T47D (cell line): ENCODE results near the gene TMEM179.

Experiments
- DNase-seq, 2 experiments: peaks; one replicate each; pipeline versions ENCODE4 v3.0.0 to v3.0.0-alpha.2; 2011 to 2012; ENCODE audit warnings: low read depth in 1 of 2, low spot score in 1 of 2
- JUND ChIP-seq: IDR thresholded peaks from 2 replicates; pipeline ENCODE4 v1.6.1; 2012; ENCODE audit warnings: low read depth
- in situ Hi-C: cut with HindIII; loops from 2 replicates; pipeline ENCODE4 v1.10.0; 2016; ENCODE audit warnings: low sequenced_read_pairs, low pct_unique_long_range_greater_than_20kb

TMEM179 gene

GRCh38 chr14:104594310-104595046 lies 10.1 kb downstream of the TMEM179 start:
- TF ChIP-seq JUND: no peak
- in situ Hi-C loops: no loop called here
- no peak for DNase-seq

DNA sequence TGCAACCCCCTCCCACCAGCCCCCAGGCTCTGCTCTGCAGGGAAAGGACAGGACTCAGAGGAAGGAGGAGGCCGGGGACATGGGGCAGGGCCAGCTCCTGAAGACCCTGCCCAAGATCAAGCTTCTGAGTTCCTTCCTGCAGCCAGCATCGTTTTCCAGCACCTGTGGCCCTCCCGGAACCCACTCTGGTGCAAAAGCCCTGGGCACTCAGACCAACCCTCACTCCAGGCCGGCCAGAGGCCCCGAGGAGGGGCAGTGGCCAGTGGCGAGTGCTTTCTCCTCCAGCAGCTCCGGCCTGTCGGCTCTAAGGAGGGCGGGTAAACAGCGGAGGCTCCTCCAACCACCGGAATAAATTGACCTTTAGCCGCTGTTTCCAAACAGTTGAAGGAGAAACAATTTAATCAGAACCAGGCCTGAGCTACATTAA lies 10.8 kb downstream of the TMEM179 start:
- no peak for TF ChIP-seq JUND
- in situ Hi-C loops: no loop called here
- no peak for DNase-seq

DNA sequence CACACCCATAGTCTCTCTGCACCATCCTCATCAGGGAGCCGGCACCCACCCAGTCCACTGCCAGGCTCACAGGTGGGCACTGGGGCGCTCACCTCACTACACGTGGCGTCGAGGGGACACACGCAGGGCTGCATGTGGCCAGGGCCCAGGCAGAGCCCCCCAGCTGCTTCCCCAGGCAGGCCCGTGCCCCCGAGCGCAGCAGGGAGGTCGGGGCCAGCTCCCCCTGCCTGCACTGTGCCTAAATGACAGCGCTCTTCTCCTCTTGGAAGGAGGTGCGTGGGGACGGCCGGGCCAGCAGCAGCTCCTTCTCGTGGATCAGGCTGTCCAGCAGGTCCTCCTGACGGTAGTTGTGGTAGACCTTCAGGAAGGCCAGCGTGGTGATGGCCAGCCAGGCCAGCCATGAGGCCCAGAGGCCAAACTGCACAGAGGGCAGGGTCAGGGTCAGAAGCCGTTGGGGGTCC lies 11.3 kb downstream of the TMEM179 start:
- TF ChIP-seq JUND: no peak
- in situ Hi-C loops: no loop called here
- no peak for DNase-seq

- in situ Hi-C loops: no loop called here
- TF ChIP-seq JUND: no peak
- no peak for DNase-seq
Observed at GRCh38 chr14:104592785-104593184, 11.8 kb downstream of the TMEM179 start.

DNA sequence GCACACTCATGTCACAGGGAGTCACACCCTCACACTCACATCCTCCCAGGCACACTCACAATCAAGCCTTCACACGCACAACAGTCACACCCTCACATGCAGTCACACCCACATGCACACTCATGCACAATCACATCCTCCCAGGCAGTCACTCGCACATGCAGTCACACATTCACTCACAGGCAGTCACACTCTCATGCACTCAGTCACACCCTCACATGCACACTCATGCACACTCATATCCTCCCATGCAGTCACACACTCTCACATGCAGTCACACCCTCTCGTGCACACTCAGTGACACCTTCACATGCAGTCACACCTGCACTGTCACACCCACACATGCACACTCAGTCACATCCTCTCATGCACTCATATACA lies 12.3 kb downstream of the TMEM179 start:
- TF ChIP-seq JUND: no peak
- in situ Hi-C loops: no loop called here
- DNase-seq: no peak

- no peak for TF ChIP-seq JUND
- no peak for DNase-seq
- in situ Hi-C loops: no loop called here
Observed at GRCh38 chr14:104591506-104592291, 12.9 kb downstream of the TMEM179 start.

DNA sequence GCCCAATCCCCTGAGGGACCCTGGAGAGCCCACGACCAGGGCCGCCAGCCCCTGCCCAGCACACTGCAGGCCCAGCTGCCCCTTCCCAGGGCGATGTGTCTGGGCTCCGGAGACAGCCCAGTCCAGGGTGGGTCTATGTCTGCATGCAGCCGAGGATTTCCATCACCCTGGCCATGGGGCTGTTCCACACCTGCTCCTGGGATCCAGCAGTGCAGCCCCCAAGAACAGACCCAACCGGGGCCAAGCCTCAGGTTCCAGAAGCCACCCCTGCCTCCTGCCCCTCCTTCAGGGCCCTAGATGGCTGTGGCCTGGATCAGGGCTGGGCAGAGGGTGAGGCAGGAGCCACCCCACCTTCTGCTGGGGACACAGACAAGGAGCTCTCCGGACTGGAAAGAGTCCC lies 13.5 kb downstream of the TMEM179 start:
- in situ Hi-C loops: no loop called here
- no peak for TF ChIP-seq JUND
- no peak for DNase-seq

- in situ Hi-C loops: no loop called here
- no peak for TF ChIP-seq JUND
- no peak for DNase-seq
Observed at GRCh38 chr14:104590240-104590965, 14.2 kb downstream of the TMEM179 start.

GRCh38 chr14:104589338-104590195 lies 15.0 kb downstream of the TMEM179 start:
- no peak for DNase-seq
- TF ChIP-seq JUND: no peak
- in situ Hi-C loops: no loop called here

- no peak for DNase-seq
- in situ Hi-C loops: no loop called here
- no peak for TF ChIP-seq JUND
Observed at GRCh38 chr14:104588066-104588857, 16.3 kb downstream of the TMEM179 start.

DNA sequence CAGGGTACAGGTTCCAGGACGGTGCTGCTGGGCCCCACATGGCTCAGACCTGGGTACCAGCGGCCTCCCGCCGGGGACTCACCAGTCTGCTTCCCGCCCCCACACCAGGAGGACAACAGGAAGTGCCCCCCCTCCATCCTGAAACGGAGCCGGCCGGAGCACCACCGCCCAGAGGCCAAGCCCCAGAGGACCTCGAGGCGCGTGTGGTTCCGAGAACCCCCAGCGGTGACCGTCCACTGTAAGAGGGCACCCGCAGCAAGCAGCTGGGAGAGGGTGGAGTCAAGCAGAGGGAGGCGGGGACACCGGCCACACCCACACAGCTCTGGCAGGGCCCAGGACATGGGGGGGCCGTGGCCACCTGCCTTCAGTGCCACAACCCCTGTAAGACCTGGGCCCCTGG lies 16.9 kb downstream of the TMEM179 start:
- no peak for DNase-seq
- in situ Hi-C loops: no loop called here
- no peak for TF ChIP-seq JUND
